Esophagus squamous epithelium (tissue), 4 donors: ENCODE results near the gene MTF1.

Experiments used
- CTCF ChIP-seq, 6 experiments: fragments of 450-650 bp in 4 of 6; fragments of 200-600 bp in 2 of 6; sonication (generic) in 2 of 6; IDR thresholded peaks; one replicate each; pipeline ENCODE4 v1.5.1; 2016 to 2019; ENCODE audit warnings: antibody characterized with exemption in 6 of 6, mild to moderate bottlenecking in 4 of 6, moderate library complexity in 4 of 6
- POLR2A ChIP-seq, 4 donors: fragments of 450-650 bp; IDR thresholded peaks; one replicate each; pipeline ENCODE4 v1.6.1; 2017; ENCODE audit warnings: antibody characterized with exemption in 4 of 4, mild to moderate bottlenecking in 4 of 4, moderate library complexity in 3 of 4

DNA sequence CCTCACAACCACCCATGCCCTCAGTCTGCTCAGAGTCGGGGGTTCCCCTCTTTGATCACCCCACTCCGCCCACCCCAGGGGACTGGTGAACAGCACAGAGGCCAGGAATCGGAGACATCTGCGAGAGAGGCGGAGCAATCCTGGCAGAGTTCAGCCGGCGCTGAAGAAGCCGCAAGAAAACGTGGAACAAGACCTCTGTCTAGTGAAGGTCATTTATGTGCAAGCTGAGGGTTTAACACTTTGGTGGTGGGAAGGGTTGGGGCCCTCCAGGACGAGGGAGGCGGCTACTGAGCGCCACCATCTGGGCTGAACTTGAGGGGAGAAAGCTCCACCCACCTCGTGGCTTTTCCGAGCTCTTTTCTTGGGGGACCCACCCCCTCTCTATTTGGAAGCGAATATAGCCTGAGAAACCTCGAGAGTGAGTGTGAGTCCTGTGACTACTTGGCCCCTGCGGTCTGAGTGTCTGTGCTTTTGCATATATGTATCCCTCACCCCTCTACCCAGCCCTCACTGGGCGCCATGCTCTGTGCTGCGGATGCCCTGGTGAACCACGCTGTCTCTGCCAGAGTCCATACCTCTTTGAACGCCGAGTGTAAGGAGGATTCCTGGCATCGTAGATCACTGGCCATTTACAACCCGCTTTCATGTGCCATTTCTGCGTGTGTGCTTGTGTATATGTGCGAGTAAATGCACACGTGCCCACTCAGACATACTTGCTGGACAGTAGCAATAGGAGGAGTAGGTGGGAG lies 93.3 kb downstream of the MTF1 start:
- no peak for TF ChIP-seq CTCF (IDR thresholded peaks at IDR 0.05)
- TF ChIP-seq POLR2A (IDR thresholded peaks at IDR 0.05): no peak
